ENCODE results near the gene SIGLEC8. TPM values are rescaled to one million over a fixed set of nuclear protein-coding genes. Genes with fewer than 3 reads are reported as not detected.

SIGLEC8 gene
- total RNA-seq, 1 experiment from 2014 or later, result not detected

- no peak overlapping the region for H3K9ac ChIP-seq (ENCODE audit: low read length)
- no peak overlapping the region for H2AFZ ChIP-seq (ENCODE audit: low read depth, low read length, poor library complexity, severe bottlenecking)
- ATAC-seq (no peak), DNase-seq (ENCODE audit: low read depth, low spot score) (no peak)
- BruUV-seq (replicated peaks), result no TSS peak
- no peak overlapping the region for H3K4me3 ChIP-seq (replicated peaks in 1 of 2; ENCODE audit: low read depth in 1 of 2, low read length in 2 of 2)
- ChIA-PET CTCF (no interaction called here), POLR2A (no interaction called here), RAD21 (ENCODE audit: low non-redundant PET in 1 of 2, low total read pairs in 2 of 2, uncharacterized antibody in 2 of 2, unreplicated experiment in 2 of 2) (no interaction called here)
- no peaks in the 10 kb centered on the region for H3K9me2 ChIP-seq (ENCODE audit: insufficient read depth)
- H3K79me2 ChIP-seq (ENCODE audit: insufficient read depth, low read length), result no peaks in the 10 kb centered on the region
- peaks cover 14% of the 10 kb centered on the region; the same call in 1 of the 2 replicates for H3K27me3 ChIP-seq (ENCODE audit: insufficient read depth, low read length)
- H3K4me1 ChIP-seq (ENCODE audit: control insufficient read depth in 1 of 2, insufficient read depth in 2 of 2, low read length in 2 of 2), result no peaks in the 10 kb centered on the region
- no peaks in the 10 kb centered on the region for H3K9me3 ChIP-seq (ENCODE audit: control insufficient read depth in 1 of 2, insufficient read depth in 1 of 2, low read depth in 1 of 2, low read length in 2 of 2)
- H3K27ac ChIP-seq (ENCODE audit: low read depth, low read length), result no peak overlapping the region
- H3K36me3 ChIP-seq (ENCODE audit: control insufficient read depth in 1 of 2, insufficient read depth in 2 of 2, low read length in 2 of 2), result no peaks in the 10 kb centered on the region
- no peak for TF ChIP-seq TCF7L2 (IDR thresholded peaks at IDR 0.05; ENCODE audit: borderline replicate concordance, extremely low read depth, insufficient read depth, insufficient read length)
- no peak for TF ChIP-seq EZH2phosphoT487 (IDR thresholded peaks at IDR 0.05; ENCODE audit: borderline replicate concordance)
- TF ChIP-seq ZBTB33 (IDR thresholded peaks at IDR 0.05; ENCODE audit: extremely low read depth, insufficient replicate concordance, low read length), result no peak
- TF ChIP-seq EZH2 (IDR thresholded peaks at IDR 0.05), result no peak
- no peak for TF ChIP-seq CEBPB (IDR thresholded peaks at IDR 0.05; ENCODE audit: low read depth)
- no peak for TF ChIP-seq REST (IDR thresholded peaks at IDR 0.05; ENCODE audit: low read depth)
- no peak for TF ChIP-seq SP1 (IDR thresholded peaks at IDR 0.05; ENCODE audit: low read depth)
- no peak for TF ChIP-seq SIN3A (IDR thresholded peaks at IDR 0.05; ENCODE audit: low read depth)
- no peak for TF ChIP-seq CBX3 (IDR thresholded peaks at IDR 0.05; ENCODE audit: low read depth)
- TF ChIP-seq POLR2AphosphoS5 (IDR thresholded peaks at IDR 0.05; ENCODE audit: low read depth, low read length), result no peak
- no peak for TF ChIP-seq YY1 (IDR thresholded peaks at IDR 0.05; ENCODE audit: extremely low read depth, insufficient replicate concordance, low read depth, low read length)
- TF ChIP-seq ZFX (IDR thresholded peaks at IDR 0.05), result no peak
- TF ChIP-seq POLR2A (IDR thresholded peaks at IDR 0.05; ENCODE audit: borderline replicate concordance, extremely low read depth, insufficient read depth, insufficient read length), result no peak
- TF ChIP-seq RAD21 (IDR thresholded peaks at IDR 0.05; ENCODE audit: low read depth), result no peak
- H3K4me2 ChIP-seq (ENCODE audit: low read length), result no peak overlapping the region
- intact Hi-C loops (cut with micrococcal nuclease), result no loop called here
- no peaks in the 10 kb centered on the region for H4K20me1 ChIP-seq (ENCODE audit: insufficient read depth)
These were observed 9.7 kb downstream of the SIGLEC8 start for GRCh38 chr19:51448411-51449016.
